ENCODE measurements around the gene MAP3K14.

- TF ChIP-seq POLR2A (IDR thresholded peaks at IDR 0.05; ENCODE audit: low read depth, low read length): peak; percentile 18
- no peak for TF ChIP-seq POU2F2 (IDR thresholded peaks at IDR 0.05; ENCODE audit: low read depth, low read length)
- 0 out of 2 replicates have a peak, but pooled peaks have one; percentile 9 for TF ChIP-seq TAF1 (IDR thresholded peaks at IDR 0.05; ENCODE audit: low read depth, low read length)
Measured at GRCh38 chr17:45312477-45313420, 4.1 kb downstream of the MAP3K14 start.
